HG02763 (cell line): Measurements from ENCODE around the gene TMEM109.
"Not testable (repeated sequence)": the region's sequence is repeated elsewhere in the genome, so short reads cannot be mapped to it uniquely, and the experiment has no call there.

Source experiments
- ATAC-seq: cut with Tn5 transposase; IDR thresholded peaks from one replicate; pipeline ENCODE4 v1.9.1; 2021; ENCODE audit warnings: mild to moderate bottlenecking, moderate library complexity; ENCODE audit not compliant: unreplicated experiment

TMEM109 gene

DNA sequence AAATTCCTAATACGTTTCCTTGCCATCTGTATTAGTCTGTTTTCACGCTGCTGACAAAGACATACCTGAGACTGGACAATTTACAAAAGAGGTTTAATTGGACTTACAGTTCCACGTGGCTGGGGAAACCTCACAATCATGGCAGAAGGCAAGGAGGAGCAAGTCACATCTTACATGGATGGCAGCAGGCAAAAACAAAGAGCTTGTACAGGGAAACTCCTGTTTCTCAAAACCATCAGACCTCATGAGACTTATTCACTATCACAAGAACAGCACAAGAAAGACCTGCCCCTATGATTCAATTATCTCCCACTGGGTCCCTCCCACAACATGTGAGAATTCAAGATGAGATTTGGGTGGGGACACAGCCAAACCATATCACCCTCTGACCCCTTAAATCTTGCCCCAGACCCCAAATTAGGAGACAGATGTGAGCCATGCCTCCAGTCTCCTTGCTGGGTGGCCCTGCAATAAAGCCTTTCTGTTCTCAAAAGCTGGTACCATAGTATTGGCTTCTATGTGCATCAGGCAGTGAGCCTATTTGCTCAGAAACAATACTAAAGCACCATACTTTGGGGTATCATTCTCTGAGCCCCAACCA lies 4.2 kb upstream of the TMEM109 start:
- not testable (repeated sequence) for ATAC-seq

DNA sequence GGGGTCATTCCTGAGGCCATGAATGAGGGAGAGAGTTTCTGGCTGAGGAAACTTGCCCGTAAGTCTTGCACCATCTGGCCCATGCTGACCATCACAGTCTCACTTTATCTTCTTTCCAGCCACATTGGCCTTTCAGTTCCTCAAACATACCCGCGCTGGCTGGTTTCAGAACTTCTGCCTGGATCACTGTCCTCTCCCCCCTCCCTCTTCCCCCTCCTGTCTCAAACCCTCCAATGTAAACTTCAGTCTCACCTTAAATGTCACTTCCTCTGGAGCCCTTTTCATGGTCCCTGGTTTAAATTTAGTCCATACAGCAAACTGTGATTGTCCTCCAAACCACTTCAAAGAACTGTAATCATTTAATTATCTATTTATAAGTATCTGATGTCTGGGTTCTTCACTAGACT lies 3.7 kb upstream of the TMEM109 start:
- ATAC-seq, result peak; percentile 36

DNA sequence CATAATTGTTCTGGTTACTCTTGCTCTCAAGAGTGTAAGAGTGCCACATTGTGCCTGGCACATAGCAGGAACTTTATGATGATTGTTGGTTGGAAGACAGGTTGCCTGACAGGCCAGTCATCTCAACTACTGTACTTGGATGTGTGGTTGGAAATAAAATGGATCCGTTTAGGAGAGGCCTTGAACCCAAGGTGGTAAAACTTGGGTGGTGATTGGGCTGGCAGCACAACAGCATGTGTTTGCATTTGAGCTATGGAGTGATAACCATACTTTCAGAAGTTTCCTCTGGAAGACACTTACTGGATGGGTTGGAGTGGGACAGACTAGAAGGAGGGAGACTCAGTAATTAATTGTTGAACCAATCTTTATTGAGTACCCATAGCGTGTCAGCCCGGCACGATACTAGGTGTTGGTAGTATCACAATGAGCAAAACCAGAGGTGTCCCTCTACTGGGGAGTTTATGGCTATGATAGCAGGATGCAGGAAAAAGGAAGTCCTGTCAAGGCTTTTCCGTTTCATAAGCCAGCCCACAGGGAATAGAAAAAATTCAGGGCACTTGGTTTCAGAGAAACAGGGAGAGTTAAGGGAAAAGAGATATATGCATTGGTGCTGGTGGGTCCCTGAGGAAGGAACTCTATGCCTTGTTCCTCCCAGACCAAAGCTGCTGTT lies 3.1 kb upstream of the TMEM109 start:
- ATAC-seq, result no peak

DNA sequence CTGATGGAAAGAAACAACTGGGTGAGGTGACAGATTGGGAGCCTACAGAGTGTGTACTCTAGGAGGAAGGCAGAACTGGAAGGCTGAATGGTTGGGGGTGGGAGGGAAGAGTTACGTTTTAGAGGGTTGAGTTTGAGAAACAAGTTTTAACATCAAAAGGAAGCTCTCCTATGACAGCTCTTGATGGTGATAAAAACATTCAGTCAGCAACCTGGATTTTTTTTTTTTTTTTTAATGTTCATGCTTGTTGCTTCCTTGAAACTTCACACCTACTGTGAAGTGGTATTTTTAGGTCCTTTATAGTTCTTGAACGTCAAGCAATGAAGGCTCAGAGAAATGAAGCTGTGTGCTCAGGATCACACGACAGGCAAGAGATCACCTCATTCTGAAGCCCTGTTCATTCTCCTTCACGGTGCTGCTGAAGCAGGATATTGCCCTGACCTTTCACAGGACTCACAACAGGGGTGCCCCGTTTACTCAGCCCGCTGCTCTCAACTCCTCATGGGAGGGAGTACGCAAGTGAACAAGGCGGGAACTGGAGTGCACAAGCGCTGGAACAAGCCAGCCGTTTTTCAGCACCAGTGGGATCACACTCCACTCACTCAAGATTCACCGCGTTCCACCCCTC lies 1.6 kb upstream of the TMEM109 start:
- no peak for ATAC-seq

DNA sequence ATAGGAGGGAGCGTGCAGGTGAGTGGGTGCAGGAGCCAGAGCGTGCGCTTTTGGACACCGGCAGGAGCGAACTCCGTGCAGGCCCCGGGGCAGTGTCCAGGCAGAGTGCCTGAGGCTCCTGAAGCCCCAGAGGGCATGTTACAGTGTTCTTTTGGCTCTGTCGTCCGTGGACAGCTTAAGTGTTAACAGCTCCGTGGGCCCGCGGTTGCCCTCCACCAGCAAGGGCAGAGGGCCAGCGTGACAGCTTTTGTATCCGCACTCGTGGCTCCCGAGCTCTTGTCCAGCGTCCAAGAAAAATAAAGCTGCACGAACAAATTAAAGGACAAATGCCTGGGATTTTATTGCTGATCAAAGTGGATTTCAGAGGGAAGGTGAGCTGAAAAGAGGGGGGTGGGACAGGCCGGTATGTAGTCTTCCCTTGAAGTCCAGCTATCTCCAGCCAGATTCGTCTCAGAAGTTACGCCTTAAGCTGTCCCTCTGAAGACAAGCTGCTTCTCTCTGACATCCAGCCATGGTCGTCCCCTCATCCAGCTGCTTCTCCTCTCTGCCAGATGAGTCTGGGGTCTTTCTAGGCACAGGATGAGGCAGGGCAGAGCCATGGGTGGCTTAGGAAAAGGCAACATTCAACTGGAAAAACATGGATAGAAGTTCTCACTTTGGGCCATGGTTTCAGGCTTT lies 968 bp upstream of the TMEM109 start:
- no peak for ATAC-seq

DNA sequence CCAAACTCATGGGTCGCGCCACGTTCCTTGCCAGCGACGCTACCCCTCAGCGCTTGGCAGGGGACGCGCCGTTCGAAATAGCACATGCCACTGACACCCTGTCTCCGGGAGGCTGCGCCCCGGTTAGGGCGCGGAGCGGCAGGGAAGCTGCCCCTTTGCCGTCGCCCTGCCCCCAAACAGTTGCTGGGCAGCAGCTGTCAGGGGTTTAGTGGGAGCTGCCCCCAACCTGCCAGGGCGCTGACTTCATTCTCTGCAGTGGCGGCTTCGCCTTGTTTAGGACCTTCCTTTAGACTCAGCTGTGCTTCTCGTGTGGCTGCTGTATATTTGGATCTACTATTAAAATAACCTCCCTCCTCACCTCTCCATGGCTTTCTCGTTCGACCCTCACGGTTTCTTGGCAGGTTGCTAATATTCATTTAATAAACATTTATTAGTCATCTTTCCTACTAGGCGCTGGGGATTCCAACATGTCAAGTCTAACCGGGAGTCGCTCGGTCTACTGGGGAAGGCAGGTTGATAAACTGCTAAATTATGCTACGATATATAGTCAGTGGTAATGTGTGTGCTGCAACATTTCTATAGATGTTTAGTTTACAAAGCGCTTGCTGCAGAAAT lies 782 bp downstream of the TMEM109 start:
- peak; percentile 3 for ATAC-seq

DNA sequence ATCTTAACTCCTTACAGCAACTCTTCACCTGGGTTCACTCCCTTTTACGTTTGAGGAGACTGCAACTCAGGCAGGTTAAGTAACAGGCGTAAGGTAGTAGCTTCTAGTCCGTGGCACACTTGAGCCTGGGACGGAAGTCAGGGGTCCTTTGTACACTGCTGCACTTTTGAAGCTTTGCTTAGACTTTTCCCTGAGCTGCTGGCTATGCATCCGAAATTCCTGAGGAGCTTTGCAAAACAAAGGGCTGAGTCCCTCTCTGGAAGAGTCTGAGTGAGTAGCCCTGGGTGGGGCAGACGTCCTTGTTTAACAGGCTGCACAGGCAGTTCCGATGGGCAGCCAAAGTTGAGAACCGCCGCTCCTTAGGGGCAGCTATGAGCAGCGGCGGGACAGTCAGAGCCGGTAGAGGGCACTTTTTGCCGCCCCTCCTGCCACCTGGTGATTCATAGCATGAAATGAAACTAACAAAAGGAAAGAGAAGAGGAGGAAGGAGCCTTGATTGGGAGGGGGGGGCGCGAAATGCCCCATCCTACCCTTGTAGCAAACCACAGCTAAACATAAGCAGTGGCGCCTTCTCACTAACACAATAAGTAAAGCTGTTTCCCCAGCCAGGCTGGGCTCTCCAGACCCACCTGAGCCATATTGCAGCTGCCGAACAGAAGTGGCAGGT lies 1.4 kb downstream of the TMEM109 start:
- peak; percentile 43 for ATAC-seq

DNA sequence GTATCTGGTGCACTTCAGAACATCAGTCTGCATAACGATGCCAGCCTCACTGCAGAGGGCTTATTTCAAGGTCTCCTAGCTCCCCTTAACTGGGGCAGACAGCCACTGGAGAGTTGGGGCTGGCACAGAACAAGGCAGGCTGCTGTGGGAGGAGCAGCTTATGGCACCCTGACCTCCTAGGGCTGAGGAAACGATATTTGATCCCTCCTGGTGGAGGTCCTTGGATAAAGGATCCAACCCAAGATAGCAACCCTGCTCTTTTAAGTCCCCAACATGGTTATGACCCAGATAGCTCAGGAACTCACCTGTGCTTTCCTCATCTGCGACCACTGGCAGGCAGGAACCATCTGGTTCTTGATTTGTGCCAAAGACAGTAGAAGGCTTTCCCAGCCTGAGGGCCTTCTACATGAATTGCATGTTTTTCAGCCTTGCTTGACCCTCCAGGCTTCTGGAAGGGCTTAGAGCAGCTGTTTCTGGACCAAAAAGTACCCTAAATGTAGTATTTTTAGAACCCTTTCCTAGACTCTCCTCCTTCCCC lies 2.8 kb downstream of the TMEM109 start:
- ATAC-seq, result no peak

DNA sequence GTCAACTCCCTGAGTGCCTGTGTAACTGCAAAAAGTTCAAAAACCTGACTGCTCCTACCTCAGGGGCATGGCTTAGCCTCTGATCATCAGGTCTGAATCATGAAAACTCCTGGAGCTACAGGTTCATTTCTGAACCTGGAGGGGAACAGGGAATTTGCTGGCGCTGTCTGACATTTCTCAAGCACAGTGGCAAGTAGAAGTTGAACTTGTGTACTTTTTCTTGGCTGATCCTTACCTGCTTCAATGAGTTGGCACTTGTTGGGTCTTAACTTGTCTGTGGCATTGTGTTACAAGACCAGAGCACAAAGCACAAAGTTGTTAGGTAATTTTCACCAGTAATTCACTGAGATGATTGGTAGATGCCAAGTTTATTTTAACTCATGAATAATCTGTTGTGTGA lies 3.3 kb downstream of the TMEM109 start:
- no peak for ATAC-seq

DNA sequence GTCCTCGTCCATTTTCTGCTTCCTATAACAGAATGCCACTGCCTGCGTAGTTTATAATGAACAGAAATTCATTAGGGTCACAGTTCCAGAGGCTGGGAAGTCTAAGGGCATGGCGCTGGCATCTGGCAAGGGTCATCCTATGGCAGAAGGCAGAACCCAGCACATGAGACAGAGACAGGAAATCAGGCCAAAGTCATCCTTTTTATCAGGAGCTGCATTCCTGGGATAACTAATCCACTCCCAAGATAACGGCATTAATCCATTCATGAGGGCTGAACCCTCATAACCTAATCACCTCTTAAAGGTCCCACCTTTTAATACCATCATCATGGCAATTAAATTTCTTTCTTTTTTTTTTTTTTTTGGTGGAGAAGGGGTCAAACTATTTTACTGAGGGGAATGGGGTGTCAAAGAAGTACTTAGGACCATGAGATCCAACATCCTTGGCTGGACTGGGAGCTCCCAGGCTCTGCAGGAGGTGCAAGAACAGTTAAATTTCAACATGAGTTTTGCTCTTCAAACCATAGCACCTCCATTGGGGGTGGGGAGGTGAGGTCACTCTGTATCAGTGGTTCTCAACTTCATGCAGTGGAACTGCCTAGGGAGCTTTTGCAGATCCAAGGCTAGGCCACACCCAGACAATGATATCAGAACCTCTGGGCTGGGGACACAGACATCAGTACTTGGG lies 4.4 kb downstream of the TMEM109 start:
- no peak for ATAC-seq

DNA sequence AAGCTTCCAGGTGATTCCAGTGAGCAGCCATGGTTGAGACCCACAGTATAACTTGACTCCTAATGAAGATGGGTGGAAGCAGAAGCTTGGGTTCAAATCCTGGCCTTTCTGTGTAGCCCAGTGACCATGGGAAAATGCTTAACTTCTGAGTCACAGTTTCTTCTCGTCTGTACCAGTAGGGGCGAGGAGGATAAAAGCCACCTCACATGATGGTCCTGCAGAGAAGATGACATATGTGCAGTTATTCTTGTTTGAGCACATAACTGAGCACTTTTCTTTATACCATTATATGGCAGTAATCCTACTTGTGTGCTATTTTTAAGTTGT lies 4.9 kb downstream of the TMEM109 start:
- no peak for ATAC-seq

DNA sequence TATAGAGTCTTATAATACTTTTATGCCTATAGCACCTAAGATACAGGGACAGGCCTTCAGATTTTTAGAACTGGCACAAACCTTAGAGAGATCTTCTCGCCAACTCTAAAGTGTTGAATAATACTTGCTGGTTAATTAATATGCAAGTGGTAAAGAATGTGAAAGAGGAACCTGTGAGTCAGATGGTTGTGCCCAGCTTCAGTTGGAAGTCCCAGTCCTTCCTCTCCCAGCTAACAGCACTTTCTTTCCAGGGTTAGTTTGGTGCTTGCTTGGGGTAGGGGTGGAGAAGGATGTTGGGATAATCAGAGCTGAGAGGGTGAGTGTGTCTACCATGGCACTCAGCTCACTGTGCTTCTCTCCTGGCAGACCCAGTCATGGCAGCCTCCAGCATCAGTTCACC lies 5.4 kb downstream of the TMEM109 start:
- ATAC-seq, result no peak

DNA sequence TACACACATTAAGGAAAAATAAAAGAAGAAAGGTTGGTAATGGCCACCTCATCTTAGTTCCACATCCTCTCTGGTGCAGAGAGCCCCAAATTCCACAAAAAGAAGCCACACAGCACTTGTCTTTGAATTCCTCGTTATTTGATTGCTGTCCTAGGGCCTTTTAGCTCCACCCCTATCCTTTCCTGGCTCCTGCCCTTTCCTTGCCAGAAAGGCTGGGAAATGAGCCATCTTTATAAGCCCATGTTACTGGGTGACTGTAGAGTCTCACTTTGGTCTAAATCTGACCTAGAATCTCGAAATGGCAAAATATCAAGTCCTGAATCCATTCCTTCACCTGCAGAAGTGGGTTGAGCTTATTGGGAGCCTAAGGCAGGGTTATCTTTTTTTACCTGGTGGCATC lies 6.0 kb downstream of the TMEM109 start:
- no peak for ATAC-seq

DNA sequence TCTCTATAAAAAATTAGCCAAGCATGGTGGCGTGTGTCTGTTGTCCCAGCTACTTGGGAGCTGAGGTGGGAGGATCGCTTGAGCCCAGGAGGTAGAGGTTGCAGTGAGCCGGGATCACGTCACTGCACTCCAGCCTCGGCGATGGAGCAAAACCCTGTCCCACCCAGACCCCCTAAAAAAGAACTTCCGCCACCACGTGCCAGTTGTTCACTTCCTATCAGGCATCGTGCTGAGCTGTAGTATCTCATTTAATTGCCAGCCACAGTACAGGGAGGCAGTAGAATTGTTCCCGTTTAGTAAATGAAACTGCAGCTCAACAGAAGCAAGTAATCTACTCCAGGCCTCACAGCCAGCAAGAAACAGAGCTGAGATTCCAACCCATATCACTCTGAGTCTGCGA lies 7.3 kb downstream of the TMEM109 start:
- ATAC-seq, result no peak

DNA sequence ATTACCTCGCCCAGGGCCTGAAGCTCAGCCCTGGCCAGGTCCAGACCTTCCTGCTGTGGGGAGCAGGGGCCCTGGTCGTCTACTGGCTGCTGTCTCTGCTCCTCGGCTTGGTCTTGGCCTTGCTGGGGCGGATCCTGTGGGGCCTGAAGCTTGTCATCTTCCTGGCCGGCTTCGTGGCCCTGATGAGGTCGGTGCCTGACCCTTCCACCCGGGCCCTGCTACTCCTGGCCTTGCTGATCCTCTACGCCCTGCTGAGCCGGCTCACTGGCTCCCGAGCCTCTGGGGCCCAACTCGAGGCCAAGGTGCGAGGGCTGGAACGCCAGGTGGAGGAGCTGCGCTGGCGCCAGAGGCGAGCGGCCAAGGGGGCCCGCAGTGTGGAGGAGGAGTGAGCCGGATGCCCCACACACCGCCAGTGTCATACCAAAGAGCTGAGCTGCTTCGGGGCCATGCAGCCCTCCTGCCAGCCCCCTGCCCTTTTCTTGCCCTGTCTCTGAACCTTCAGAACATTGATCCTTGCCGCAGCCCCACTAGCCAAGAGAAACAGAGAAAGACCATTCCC lies 7.9 kb downstream of the TMEM109 start:
- ATAC-seq, result no peak

DNA sequence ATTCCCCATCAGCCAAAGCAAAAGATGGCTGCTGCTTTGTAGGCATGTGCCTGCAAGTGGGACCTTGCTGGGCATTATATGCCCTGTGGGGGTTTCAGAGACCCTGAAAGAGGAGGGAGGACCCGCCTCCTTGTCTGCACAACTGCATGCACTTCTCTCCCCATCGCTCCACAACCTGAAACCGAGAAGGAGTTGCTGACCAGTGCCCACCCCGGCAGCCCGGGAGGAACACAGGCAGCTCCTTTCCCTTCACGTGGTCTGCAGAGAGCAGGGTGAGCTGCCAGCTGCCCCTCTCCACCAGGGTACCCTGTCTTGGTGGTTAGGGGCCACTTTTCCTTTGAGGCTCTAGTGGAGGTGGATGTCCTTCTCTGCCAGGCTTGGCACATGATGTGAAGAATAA lies 8.9 kb downstream of the TMEM109 start:
- no peak for ATAC-seq

DNA sequence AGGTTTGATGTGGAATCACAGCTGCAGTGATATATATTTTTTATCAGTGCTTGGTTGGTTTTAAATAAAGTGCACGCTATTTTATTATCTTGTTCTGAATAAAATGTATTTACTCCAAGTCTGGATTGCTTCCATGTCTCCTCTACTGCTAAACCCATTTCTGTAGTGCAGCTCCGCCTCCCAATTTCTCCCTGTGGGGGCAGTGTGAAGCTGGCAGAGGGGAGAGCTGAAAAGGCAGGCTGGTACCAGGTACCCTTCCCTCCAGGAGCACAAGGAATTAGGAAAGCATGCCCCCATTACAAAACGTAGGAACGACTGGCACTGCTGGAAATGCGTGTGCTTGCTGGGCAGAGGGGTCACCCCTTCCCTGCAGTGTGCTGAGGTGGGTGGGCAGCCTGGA lies 9.4 kb downstream of the TMEM109 start:
- ATAC-seq, result no peak

DNA sequence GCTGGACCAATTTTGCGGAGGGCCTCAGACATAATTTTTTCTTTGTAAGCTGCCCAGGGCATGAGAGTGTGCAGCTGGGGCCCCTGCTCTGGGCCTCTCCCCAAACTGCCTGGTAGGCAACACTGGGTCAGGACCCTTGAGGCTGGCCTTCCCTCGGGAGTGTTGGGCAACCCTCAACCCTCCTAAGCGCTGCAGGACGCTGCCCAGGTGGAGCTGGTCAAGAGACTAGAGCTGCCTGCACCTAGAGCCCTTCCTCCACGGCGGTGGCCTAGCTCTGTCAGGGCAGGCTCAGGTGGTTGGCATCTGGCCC lies 9.8 kb downstream of the TMEM109 start:
- ATAC-seq, result no peak

DNA sequence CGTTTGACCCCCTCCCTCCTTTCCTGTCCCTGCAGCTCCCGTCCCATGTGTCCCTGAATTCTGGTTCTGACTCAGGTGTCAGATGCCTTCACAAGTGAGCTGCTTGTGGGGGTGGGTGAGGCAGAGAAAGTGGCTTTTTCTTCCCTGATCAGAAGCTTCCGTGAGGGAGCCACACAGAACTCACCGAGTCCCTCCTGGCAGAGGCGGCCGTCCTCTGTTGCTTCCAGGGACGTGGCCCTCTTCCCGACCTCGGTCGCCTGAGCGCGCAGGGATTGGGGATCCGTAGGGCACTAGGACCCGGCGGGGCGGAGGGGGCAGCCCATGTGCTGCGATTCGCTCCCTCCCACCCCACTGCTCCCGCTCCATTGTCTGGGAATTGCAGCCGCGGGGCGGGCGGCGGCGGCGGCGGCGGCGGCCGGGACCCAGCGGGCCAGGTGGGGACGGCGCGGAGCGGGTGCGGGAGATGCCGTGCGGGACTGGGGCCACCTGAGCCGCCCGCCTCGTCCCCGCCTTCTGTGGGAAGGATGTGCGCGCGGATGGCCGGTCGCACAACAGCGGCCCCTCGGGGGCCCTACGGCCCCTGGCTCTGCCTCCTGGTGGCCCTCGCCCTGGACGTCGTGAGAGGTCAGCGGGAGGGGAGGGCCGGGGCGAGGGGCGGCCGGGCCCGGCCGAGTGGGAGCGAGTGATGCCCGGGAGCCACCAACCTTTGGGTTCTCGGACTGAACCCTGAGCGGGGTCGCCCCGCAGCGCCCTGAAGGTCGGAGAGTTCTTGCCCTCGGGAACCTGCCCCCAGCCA lies 10.3 kb downstream of the TMEM109 start, which contains the start of gene TMEM132A:
Gene TMEM132A (plus strand): TSS at position 351 of the 796 bp plus-strand sequence. CDS start 174 bp downstream, at position 525.
- no peak for ATAC-seq
